GM19238 (cell line): Measurements from ENCODE around the gene TM6SF1.

Experiments used
- DNase-seq: peaks from one replicate; pipeline ENCODE4 v3.0.0; 2011; ENCODE audit warnings: low spot score; ENCODE audit not compliant: insufficient read length

TM6SF1 gene

GRCh38 chr15:83170474-83171165, 63.2 kb downstream of the TM6SF1 start:
- DNase-seq, result no peak

GRCh38 chr15:83174891-83175290, 67.4 kb downstream of the TM6SF1 start:
- no peak for DNase-seq

GRCh38 chr15:83178390-83178789, 70.9 kb downstream of the TM6SF1 start:
- no peak for DNase-seq

GRCh38 chr15:83178869-83179325, 71.5 kb downstream of the TM6SF1 start:
- DNase-seq, result no peak

- no peak for DNase-seq
These were observed 78.1 kb downstream of the TM6SF1 start for GRCh38 chr15:83185561-83185960.
